Loucy (cell line): ENCODE data around the gene WNK4.

Source experiments
- H2AFZ ChIP-seq: fragments of 200-600 bp; sonication (generic); 2 replicates; pipeline ENCODE4 v1.6.0; 2016; ENCODE audit warnings: antibody characterized with exemption, mild to moderate bottlenecking, low read length, moderate library complexity
- H3F3A ChIP-seq: fragments of 200-600 bp; 2 replicates; pipeline ENCODE4 v1.6.0; 2016; ENCODE audit warnings: antibody characterized with exemption, low read depth, mild to moderate bottlenecking
- H3K27me3 ChIP-seq: fragments of 200-600 bp; sonication (generic); 2 replicates; pipeline ENCODE4 v1.6.1; 2014; ENCODE audit warnings: low read length, mild to moderate bottlenecking; ENCODE audit not compliant: insufficient read depth, poor library complexity, severe bottlenecking
- H3K36me3 ChIP-seq: fragments of 200-600 bp; sonication (generic); 2 replicates; pipeline ENCODE4 v1.6.1; 2016; ENCODE audit warnings: low read length; ENCODE audit not compliant: insufficient read depth
- H3K4me1 ChIP-seq: fragments of 200-600 bp; sonication (generic); 2 replicates; pipeline ENCODE4 v1.5.1; 2014; ENCODE audit warnings: low read length, mild to moderate bottlenecking; ENCODE audit not compliant: insufficient read depth, poor library complexity, severe bottlenecking
- H3K4me2 ChIP-seq: fragments of 200-600 bp; sonication (generic); 2 replicates; pipeline ENCODE4 v1.6.0; 2014; ENCODE audit warnings: antibody characterized with exemption, low read length, low read depth, mild to moderate bottlenecking; ENCODE audit not compliant: poor library complexity, severe bottlenecking
- H3K4me3 ChIP-seq: fragments of 200-600 bp; sonication (generic); 2 replicates; pipeline ENCODE4 v1.5.1; 2014; ENCODE audit warnings: low read length, mild to moderate bottlenecking, mixed read lengths; ENCODE audit not compliant: poor library complexity, severe bottlenecking
- H3K79me2 ChIP-seq: fragments of 200-600 bp; sonication (generic); 2 replicates; pipeline ENCODE4 v1.6.1; 2014; ENCODE audit warnings: low read length; ENCODE audit not compliant: insufficient read depth
- H3K9ac ChIP-seq: fragments of 200-600 bp; sonication (generic); 2 replicates; pipeline ENCODE4 v1.6.0; 2014; ENCODE audit warnings: mild to moderate bottlenecking, low read depth, low read length, moderate library complexity; ENCODE audit not compliant: poor library complexity, severe bottlenecking
- H3K9me2 ChIP-seq: fragments of 200-600 bp; sonication (generic); replicated peaks from 2 replicates; pipeline ENCODE4 v1.6.1; 2016; ENCODE audit warnings: low read depth, low read length, mixed read lengths
- H3K9me3 ChIP-seq: fragments of 200-600 bp; sonication (generic); 2 replicates; pipeline ENCODE4 v1.6.1; 2014; ENCODE audit warnings: mild to moderate bottlenecking, antibody characterized with exemption, low read length, low read depth; ENCODE audit not compliant: insufficient read depth
- H4K20me1 ChIP-seq: fragments of 200-600 bp; sonication (generic); 2 replicates; pipeline ENCODE4 v1.6.0; 2014; ENCODE audit warnings: antibody characterized with exemption, low read length, mild to moderate bottlenecking; ENCODE audit not compliant: insufficient read depth, poor library complexity, severe bottlenecking
- CTCF ChIP-seq: fragments of 200-600 bp; sonication (generic); conservative IDR thresholded peaks from 2 replicates; pipeline ENCODE4 v1.5.1; 2014; ENCODE audit warnings: mild to moderate bottlenecking, antibody characterized with exemption, low read length
- EZH2phosphoT487 ChIP-seq: fragments of 200-600 bp; IDR thresholded peaks from 2 replicates; pipeline ENCODE4 v1.6.1; 2018; ENCODE audit warnings: antibody characterized with exemption, mild to moderate bottlenecking, moderate library complexity, borderline replicate concordance

Gene WNK4

GRCh38 chr17:42783791-42784138 is 3.4 kb downstream of the WNK4 start:
- Histone ChIP-seq H2AFZ (no peak overlapping the region), H3K9me2 (no peaks in the 10 kb centered on the region), H3K36me3 (peaks cover 6% of the 10 kb centered on the region; the same call in 1 of the 2 replicates), H3K79me2 (no peaks in the 10 kb centered on the region), H3K4me3 (no peak overlapping the region), H3K9ac (no peak overlapping the region), H3F3A (no peaks in the 10 kb centered on the region), H3K27me3 (no peaks in the 10 kb centered on the region), H3K4me2 (no peak overlapping the region), H3K9me3 (no peaks in the 10 kb centered on the region), H4K20me1 (no peaks in the 10 kb centered on the region), H3K4me1 (no peaks in the 10 kb centered on the region)
- TF ChIP-seq CTCF = no peak
- no peak for TF ChIP-seq EZH2phosphoT487

GRCh38 chr17:42784409-42784808 is 4.0 kb downstream of the WNK4 start:
- Histone ChIP-seq H3K36me3 (no peaks in the 10 kb centered on the region), H3K4me1 (no peaks in the 10 kb centered on the region), H3K79me2 (no peaks in the 10 kb centered on the region)

GRCh38 chr17:42784811-42785592 is 4.6 kb downstream of the WNK4 start:
- Histone ChIP-seq H3K4me1 (no peaks in the 10 kb centered on the region), H3K79me2 (no peaks in the 10 kb centered on the region), H3K4me3 (no peak overlapping the region)

More at GRCh38 chr17:42784409-42784808, 4.0 kb downstream of the WNK4 start:
- Histone ChIP-seq H3F3A (no peaks in the 10 kb centered on the region), H3K27me3 (no peaks in the 10 kb centered on the region), H4K20me1 (no peaks in the 10 kb centered on the region), H3K9ac (no peak overlapping the region), H3K9me3 (no peaks in the 10 kb centered on the region), H3K4me2 (no peak overlapping the region), H3K4me3 (no peak overlapping the region), H2AFZ (no peak overlapping the region), H3K9me2 (no peaks in the 10 kb centered on the region)
- no peak for TF ChIP-seq CTCF
- no peak for TF ChIP-seq EZH2phosphoT487

More at GRCh38 chr17:42784811-42785592, 4.6 kb downstream of the WNK4 start:
- no peaks in the 10 kb centered on the region for H3K9me3 ChIP-seq
- no peaks in the 10 kb centered on the region for H3F3A ChIP-seq
- no peak overlapping the region for H3K9ac ChIP-seq
- TF ChIP-seq EZH2phosphoT487 (no peak), CTCF (no peak)
- H2AFZ ChIP-seq = no peak overlapping the region
- H3K9me2 ChIP-seq = no peaks in the 10 kb centered on the region
- no peak overlapping the region for H3K4me2 ChIP-seq
- no peaks in the 10 kb centered on the region for H4K20me1 ChIP-seq
- no peaks in the 10 kb centered on the region for H3K36me3 ChIP-seq
- no peaks in the 10 kb centered on the region for H3K27me3 ChIP-seq
